Ovary (tissue), 3 donors: Measurements from ENCODE around the gene CDKL5.

Experiments
- CTCF ChIP-seq, 3 donors: fragments of 450-650 bp in 2 of 3; fragments of 200-600 bp in 1 of 3; IDR thresholded peaks; one replicate each; pipeline versions ENCODE4 v1.5.1 to v1.8.0; 2016 to 2022; ENCODE audit warnings: antibody characterized with exemption in 3 of 3, mild to moderate bottlenecking in 1 of 3
- EP300 ChIP-seq: sonication (generic); formaldehyde crosslinking; IDR thresholded peaks from one replicate; pipeline ENCODE4 v1.6.1; 2017; ENCODE audit warnings: antibody characterized with exemption
- POLR2A ChIP-seq: fragments of 450-650 bp; IDR thresholded peaks from one replicate; pipeline ENCODE4 v1.6.1; 2017; ENCODE audit warnings: antibody characterized with exemption, mild to moderate bottlenecking, moderate library complexity
- donor health status: DM: no; HTN: no; CAD: no.

- TF ChIP-seq CTCF (IDR thresholded peaks at IDR 0.05) (no peak), POLR2A (no peak), EP300 (no peak)
These were observed 218.4 kb downstream of the CDKL5 start for GRCh38 chrX:18643853-18644252.
